ENCODE results near the gene TFF3. TPM values are rescaled to one million over a fixed set of nuclear protein-coding genes. Genes with fewer than 3 reads are reported as not detected.

Gene TFF3
- total RNA-seq, 4 donors from 2014 or later = 164 to 2,581 (median 367) TPM

GRCh38 chr21:42291751-42292562, 23.3 kb downstream of the TFF3 start:
- Histone ChIP-seq H3K9me3 (no peaks in the 10 kb centered on the region), H3K36me3 (peaks cover 0 to 10% (median 4%) of the 10 kb centered on the region in 4 donors), H3K27me3 (no peaks in the 10 kb centered on the region), H3K4me1 (no peaks in the 10 kb centered on the region), H3K4me3 (no peak overlapping the region), H3K27ac (no peak overlapping the region)
- 85% methylated on average over 18 of the region's 22 CpGs; no CpG with 5 or more reads in 1 of the 2 donors for WGBS, 2 donors (ENCODE audit: low coverage in 1 of 2)
- no peak for DNase-seq
- in situ Hi-C loops (cut with MboI; ENCODE audit: low pct_ligation_motif_present in 1 of 4, low pct_unique_long_range_greater_than_20kb in 1 of 4, low sequenced_read_pairs in 3 of 4) = no loop called here
- TF ChIP-seq, protein P1, sequence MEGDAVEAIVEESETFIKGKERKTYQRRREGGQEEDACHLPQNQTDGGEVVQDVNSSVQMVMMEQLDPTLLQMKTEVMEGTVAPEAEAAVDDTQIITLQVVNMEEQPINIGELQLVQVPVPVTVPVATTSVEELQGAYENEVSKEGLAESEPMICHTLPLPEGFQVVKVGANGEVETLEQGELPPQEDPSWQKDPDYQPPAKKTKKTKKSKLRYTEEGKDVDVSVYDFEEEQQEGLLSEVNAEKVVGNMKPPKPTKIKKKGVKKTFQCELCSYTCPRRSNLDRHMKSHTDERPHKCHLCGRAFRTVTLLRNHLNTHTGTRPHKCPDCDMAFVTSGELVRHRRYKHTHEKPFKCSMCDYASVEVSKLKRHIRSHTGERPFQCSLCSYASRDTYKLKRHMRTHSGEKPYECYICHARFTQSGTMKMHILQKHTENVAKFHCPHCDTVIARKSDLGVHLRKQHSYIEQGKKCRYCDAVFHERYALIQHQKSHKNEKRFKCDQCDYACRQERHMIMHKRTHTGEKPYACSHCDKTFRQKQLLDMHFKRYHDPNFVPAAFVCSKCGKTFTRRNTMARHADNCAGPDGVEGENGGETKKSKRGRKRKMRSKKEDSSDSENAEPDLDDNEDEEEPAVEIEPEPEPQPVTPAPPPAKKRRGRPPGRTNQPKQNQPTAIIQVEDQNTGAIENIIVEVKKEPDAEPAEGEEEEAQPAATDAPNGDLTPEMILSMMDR (IDR thresholded peaks at IDR 0.05) = no peak
- TF ChIP-seq EP300 (IDR thresholded peaks at IDR 0.05; ENCODE audit: low read depth) (no peak), POLR2AphosphoS5 (IDR thresholded peaks at IDR 0.05) (no peak), POLR2A (IDR thresholded peaks at IDR 0.05) (no peak)
- intact Hi-C loops (cut with DNase I; ENCODE audit: low total_unique reads) = no loop called here

DNA sequence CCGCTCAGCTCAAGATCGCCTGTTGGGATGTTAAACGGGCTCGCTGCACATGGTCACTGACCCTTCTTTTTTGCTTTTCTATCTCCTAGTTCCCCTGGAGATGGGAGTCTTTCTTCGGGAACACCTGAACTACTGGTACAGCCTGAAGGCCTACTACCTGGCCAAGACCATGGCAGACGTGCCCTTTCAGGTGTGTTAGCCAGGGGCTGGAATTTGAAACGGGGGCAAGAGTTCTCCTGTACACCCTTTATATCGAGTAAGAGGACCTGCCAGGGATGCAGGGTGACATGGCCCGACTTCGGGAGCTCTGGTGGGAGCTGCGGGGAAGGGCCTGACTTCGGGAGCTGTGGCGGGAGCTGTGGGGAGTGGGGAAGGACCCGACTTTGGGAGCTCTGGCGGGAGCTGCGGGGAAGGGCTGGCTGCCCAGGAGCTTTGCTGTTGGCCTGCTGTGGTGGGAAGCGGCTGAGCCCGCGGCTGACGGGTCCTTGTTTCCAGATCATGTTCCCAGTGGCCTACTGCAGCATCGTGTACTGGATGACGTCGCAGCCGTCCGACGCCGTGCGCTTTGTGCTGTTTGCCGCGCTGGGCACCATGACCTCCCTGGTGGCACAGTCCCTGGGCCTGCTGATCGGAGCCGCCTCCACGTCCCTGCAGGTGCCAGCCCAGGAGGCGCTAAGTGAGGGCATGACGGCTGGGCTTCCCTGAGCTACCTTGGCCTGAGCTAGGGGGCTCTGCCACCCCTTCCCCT, 24.0 kb downstream of the TFF3 start:
- TF ChIP-seq POLR2A (IDR thresholded peaks at IDR 0.05) (no peak), POLR2AphosphoS5 (IDR thresholded peaks at IDR 0.05) (no peak), EP300 (IDR thresholded peaks at IDR 0.05; ENCODE audit: low read depth) (no peak)
- TF ChIP-seq, protein P1 (IDR thresholded peaks at IDR 0.05) = no peak
- H3K4me1 ChIP-seq = no peaks in the 10 kb centered on the region
- in situ Hi-C loops (cut with MboI; ENCODE audit: low pct_ligation_motif_present in 1 of 4, low pct_unique_long_range_greater_than_20kb in 1 of 4, low sequenced_read_pairs in 3 of 4) (no loop called here), intact Hi-C loops (cut with DNase I; ENCODE audit: low total_unique reads) (no loop called here)
- 93% methylated on average over 35 of the region's 35 CpGs; no CpG with 5 or more reads in 1 of the 2 donors for WGBS, 2 donors (ENCODE audit: low coverage in 1 of 2)
- H3K9me3 ChIP-seq = no peaks in the 10 kb centered on the region
- H3K27ac ChIP-seq = no peak overlapping the region
- H3K36me3 ChIP-seq = peaks cover 0 to 10% (median 4%) of the 10 kb centered on the region in 4 donors
- no peak overlapping the region for H3K4me3 ChIP-seq
- DNase-seq = no peak
- H3K27me3 ChIP-seq = no peaks in the 10 kb centered on the region

- peaks cover 0 to 10% (median 4%) of the 10 kb centered on the region in 4 donors for H3K36me3 ChIP-seq
- no peaks in the 10 kb centered on the region for H3K27me3 ChIP-seq
- TF ChIP-seq POLR2AphosphoS5 (IDR thresholded peaks at IDR 0.05) = no peak
- no peak for TF ChIP-seq EP300 (IDR thresholded peaks at IDR 0.05; ENCODE audit: low read depth)
- TF ChIP-seq, protein P1 (IDR thresholded peaks at IDR 0.05) = no peak
- TF ChIP-seq POLR2A (IDR thresholded peaks at IDR 0.05) = no peak
- H3K4me3 ChIP-seq = no peak overlapping the region
- no peaks in the 10 kb centered on the region for H3K9me3 ChIP-seq
- 66 to 100% methylated on average over 1 to 3 of the region's 3 CpGs for WGBS, 2 donors (ENCODE audit: low coverage in 1 of 2)
- intact Hi-C loops (cut with DNase I; ENCODE audit: low total_unique reads) (no loop called here), in situ Hi-C loops (cut with MboI; ENCODE audit: low pct_ligation_motif_present in 1 of 4, low pct_unique_long_range_greater_than_20kb in 1 of 4, low sequenced_read_pairs in 3 of 4) (no loop called here)
- H3K27ac ChIP-seq = no peak overlapping the region
- DNase-seq = no peak
- no peaks in the 10 kb centered on the region for H3K4me1 ChIP-seq
These were observed 24.7 kb downstream of the TFF3 start for GRCh38 chr21:42290505-42290904.

GRCh38 chr21:42289926-42290325, 25.3 kb downstream of the TFF3 start:
- Histone ChIP-seq H3K4me3 (no peak overlapping the region), H3K27me3 (no peaks in the 10 kb centered on the region), H3K27ac (no peak overlapping the region), H3K36me3 (peaks cover 0 to 10% (median 4%) of the 10 kb centered on the region in 4 donors), H3K4me1 (no peaks in the 10 kb centered on the region), H3K9me3 (no peaks in the 10 kb centered on the region)
- TF ChIP-seq, protein P1 (IDR thresholded peaks at IDR 0.05) = no peak
- TF ChIP-seq POLR2AphosphoS5 (IDR thresholded peaks at IDR 0.05) (no peak), EP300 (IDR thresholded peaks at IDR 0.05; ENCODE audit: low read depth) (no peak), POLR2A (IDR thresholded peaks at IDR 0.05) (no peak)
- peak; percentile 40 for DNase-seq
- intact Hi-C loops (cut with DNase I; ENCODE audit: low total_unique reads) (no loop called here), in situ Hi-C loops (cut with MboI; ENCODE audit: low pct_ligation_motif_present in 1 of 4, low pct_unique_long_range_greater_than_20kb in 1 of 4, low sequenced_read_pairs in 3 of 4) (no loop called here)
- WGBS, 2 donors (ENCODE audit: low coverage in 1 of 2) = 92 to 100% methylated on average over 1 to 18 of the region's 18 CpGs

All from transverse colon (tissue), 4 donors.